ENCODE results near the gene FBXO8.

FBXO8 gene

GRCh38 chr4:174241162-174241561 lies 42.3 kb downstream of the FBXO8 start:
- no peak for DNase-seq

GRCh38 chr4:174236359-174236758 lies 47.1 kb downstream of the FBXO8 start:
- DNase-seq, result no peak

- DNase-seq, result no peak
Measured at GRCh38 chr4:174230680-174231079, 52.8 kb downstream of the FBXO8 start.

- DNase-seq, result no peak
Measured at GRCh38 chr4:174230148-174230547, 53.3 kb downstream of the FBXO8 start.

- no peak for DNase-seq
Measured at GRCh38 chr4:174228988-174229387, 54.5 kb downstream of the FBXO8 start.

- no peak for DNase-seq
Measured at GRCh38 chr4:174225349-174226049, 58.0 kb downstream of the FBXO8 start.

GRCh38 chr4:174224550-174224949 lies 58.9 kb downstream of the FBXO8 start:
- no peak for DNase-seq

GRCh38 chr4:174222266-174222872 lies 61.1 kb downstream of the FBXO8 start:
- DNase-seq, result no peak

GRCh38 chr4:174218127-174218790 lies 65.2 kb downstream of the FBXO8 start:
- no peak for DNase-seq

GRCh38 chr4:174217273-174218126 lies 66.0 kb downstream of the FBXO8 start:
- peak; percentile 33 for DNase-seq

- DNase-seq, result no peak
Measured at GRCh38 chr4:174216799-174217272, 66.6 kb downstream of the FBXO8 start.

- DNase-seq, result no peak
Measured at GRCh38 chr4:174215961-174216680, 67.3 kb downstream of the FBXO8 start.

- DNase-seq, result no peak
Measured at GRCh38 chr4:174215057-174215456, 68.4 kb downstream of the FBXO8 start.

- DNase-seq, result peak; percentile 33
Measured at GRCh38 chr4:174214101-174214878, 69.2 kb downstream of the FBXO8 start.

GRCh38 chr4:174213731-174214100 lies 69.8 kb downstream of the FBXO8 start:
- DNase-seq, result no peak

- DNase-seq, result no peak
Measured at GRCh38 chr4:174212061-174212460, 71.4 kb downstream of the FBXO8 start.

- DNase-seq, result no peak
Measured at GRCh38 chr4:174211622-174212044, 71.8 kb downstream of the FBXO8 start.

GRCh38 chr4:174210952-174211490 lies 72.4 kb downstream of the FBXO8 start:
- no peak for DNase-seq

GRCh38 chr4:174210354-174210753 lies 73.1 kb downstream of the FBXO8 start:
- DNase-seq, result no peak

GRCh38 chr4:174209341-174209740 lies 74.1 kb downstream of the FBXO8 start:
- DNase-seq, result no peak

- no peak for DNase-seq
Measured at GRCh38 chr4:174207367-174207766, 76.1 kb downstream of the FBXO8 start.
